Keratinocyte (primary cell): ENCODE data around the gene SLIT3. TPM values are rescaled to one million over a fixed set of nuclear protein-coding genes. Genes with fewer than 3 reads are reported as not detected.

ENCODE experiments used
- DNase-seq: peaks from one replicate; pipeline ENCODE4 v3.0.0-alpha.2; 2011; ENCODE audit warnings: low read depth, missing footprints, low spot score
- FAIRE-seq: peaks from 2 replicates; lab custom pipeline; 2011; peaks lifted over from hg19 to GRCh38; lab: Jason Lieb, UNC
- H2AFZ ChIP-seq: 2 replicates; pipeline ENCODE4 v1.6.0; 2012; ENCODE audit warnings: low read length, control low read depth, inconsistent platforms; ENCODE audit not compliant: control insufficient read depth
- H3K27ac ChIP-seq: 2 replicates; pipeline ENCODE4 v1.5.1; 2011; ENCODE audit warnings: low read length; ENCODE audit not compliant: control insufficient read depth, insufficient read depth
- H3K27me3 ChIP-seq: 3 replicates; pipeline ENCODE4 v1.6.0; 2011; ENCODE audit warnings: low read length; ENCODE audit not compliant: control insufficient read depth, insufficient read depth; ENCODE audit errors: extremely low read depth
- H3K36me3 ChIP-seq, 2 experiments: 2 replicates in 1 of 2; 3 replicates in 1 of 2; pipeline ENCODE4 v1.5.1; 2011; ENCODE audit warnings: low read length in 2 of 2, mild to moderate bottlenecking in 1 of 2; ENCODE audit not compliant: control insufficient read depth in 2 of 2, insufficient read depth in 2 of 2; ENCODE audit errors: extremely low read depth in 1 of 2
- H3K4me1 ChIP-seq: 3 replicates; pipeline ENCODE4 v1.5.1; 2011; ENCODE audit warnings: low read length; ENCODE audit not compliant: control insufficient read depth, insufficient read depth; ENCODE audit errors: extremely low read depth
- H3K4me2 ChIP-seq: 3 replicates; pipeline ENCODE4 v1.6.0; 2011; ENCODE audit warnings: low read depth, low read length; ENCODE audit not compliant: control insufficient read depth, insufficient read depth; ENCODE audit errors: extremely low read depth
- H3K4me3 ChIP-seq, 3 experiments: fragments of 200-600 bp in 1 of 3; sonication (generic) in 1 of 3; 2 replicates in 2 of 3; 3 replicates in 1 of 3; pipeline ENCODE4 v1.5.1; 2011 to 2016; ENCODE audit warnings: low read length in 3 of 3, mild to moderate bottlenecking in 3 of 3, control low read depth in 2 of 3, inconsistent platforms in 1 of 3, low read depth in 1 of 3, mixed read lengths in 1 of 3, mixed run types in 1 of 3, moderate library complexity in 1 of 3; ENCODE audit not compliant: control insufficient read depth in 2 of 3, insufficient read depth in 2 of 3; ENCODE audit errors: extremely low read depth in 1 of 3
- H3K79me2 ChIP-seq: 2 replicates; pipeline ENCODE4 v1.6.0; 2012; ENCODE audit warnings: low read length; ENCODE audit not compliant: control insufficient read depth, insufficient read depth
- H3K9ac ChIP-seq: 3 replicates; pipeline ENCODE4 v1.6.0; 2011; ENCODE audit warnings: low read length; ENCODE audit not compliant: control insufficient read depth, insufficient read depth; ENCODE audit errors: extremely low read depth
- H3K9me1 ChIP-seq: 3 replicates; pipeline ENCODE4 v1.6.0; 2011; ENCODE audit warnings: low read length; ENCODE audit not compliant: control insufficient read depth, insufficient read depth; ENCODE audit errors: extremely low read depth
- H3K9me3 ChIP-seq: 2 replicates; pipeline ENCODE4 v1.5.1; 2012; ENCODE audit warnings: low read depth, low read length; ENCODE audit not compliant: control insufficient read depth
- H4K20me1 ChIP-seq: 3 replicates; pipeline ENCODE4 v1.6.0; 2011; ENCODE audit warnings: low read length; ENCODE audit not compliant: control insufficient read depth, insufficient read depth; ENCODE audit errors: extremely low read depth
- EZH2 ChIP-seq: IDR thresholded peaks from one replicate; pipeline ENCODE4 v1.6.1; 2012; ENCODE audit warnings: inconsistent platforms, mild to moderate bottlenecking, low read length, moderate library complexity
- dilution Hi-C: fragments of 300-500 bp; cut with MboI; formaldehyde crosslinking; loops from one replicate; pipeline ENCODE4 v1.7.0; 2020; ENCODE audit warnings: low sequenced_read_pairs; ENCODE audit not compliant: extremely low pct_ligation_motif_present
- polyA plus RNA-seq, 5 experiments: library from polyadenylated mRNA; depleted of rRNA in 3 of 5; stranded (reverse) in 3 of 5; stranded (forward) in 1 of 5; unstranded in 1 of 5; fragments of >200 nt; gene quantifications; 1 replicate in 1 of 5; 2 replicates in 3 of 5; 3 replicates in 1 of 5; pipeline versions ENCODE4 v1.2.1 to v1.2.3, GENCODE V29; 2011 to 2012; ENCODE audit warnings: missing spikeins in 2 of 5, low read depth in 1 of 5, low replicate concordance in 1 of 5
- TF ChIP-seq, protein P1 (sequence below), 3 experiments: IDR thresholded peaks in 1 of 3; conservative IDR thresholded peaks in 1 of 3; optimal IDR thresholded peaks in 1 of 3; 2 replicates in 2 of 3; 3 replicates in 1 of 3; pipeline versions ENCODE3 to v1.5.1; 2011; ENCODE audit warnings: low read length in 3 of 3, mild to moderate bottlenecking in 3 of 3, moderate library complexity in 2 of 3, control low read depth in 1 of 3, inconsistent platforms in 1 of 3; ENCODE audit not compliant: insufficient read depth in 2 of 3; ENCODE audit errors: extremely low read depth in 1 of 3

Gene SLIT3
- polyA plus RNA-seq, 1 donor (not counting 4 experiments of a cell fraction or from before 2014, with no cell fraction given) = 2.4 TPM

DNA sequence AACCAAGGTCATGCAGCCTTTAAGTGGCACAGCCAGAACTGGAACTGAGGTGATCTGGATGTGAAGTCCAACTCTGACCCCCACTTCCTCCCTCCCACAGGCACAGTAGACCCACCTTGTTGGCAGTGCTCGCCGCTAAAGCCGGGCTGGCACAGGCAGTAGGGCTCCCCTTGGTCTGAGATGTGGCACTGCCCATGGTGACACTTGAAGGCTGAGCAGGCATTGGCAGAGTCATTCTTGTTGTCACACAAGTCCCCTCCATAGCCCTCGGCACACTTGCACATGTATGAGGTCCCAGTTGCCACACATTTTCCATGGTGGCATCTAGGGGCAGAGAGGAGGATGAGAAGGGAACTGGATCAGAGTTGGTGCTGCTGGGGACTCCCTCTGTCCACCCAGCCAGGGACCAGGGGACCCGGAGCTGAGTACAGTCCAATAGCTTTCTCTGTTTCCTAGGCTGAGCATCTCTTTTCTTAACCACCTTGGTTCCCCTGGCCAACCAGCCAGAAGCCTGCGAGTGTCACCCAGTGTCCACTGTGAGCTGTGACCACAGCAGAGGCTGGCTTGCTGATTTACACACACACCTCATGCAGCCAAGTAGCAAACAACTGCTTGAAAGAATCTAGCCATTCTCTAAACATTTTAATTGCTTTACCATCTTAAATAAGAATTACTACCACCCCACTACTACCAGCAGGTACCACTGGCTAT is 631.1 kb downstream of the SLIT3 start:
- FAIRE-seq = no peak
- TF ChIP-seq, protein P1, sequence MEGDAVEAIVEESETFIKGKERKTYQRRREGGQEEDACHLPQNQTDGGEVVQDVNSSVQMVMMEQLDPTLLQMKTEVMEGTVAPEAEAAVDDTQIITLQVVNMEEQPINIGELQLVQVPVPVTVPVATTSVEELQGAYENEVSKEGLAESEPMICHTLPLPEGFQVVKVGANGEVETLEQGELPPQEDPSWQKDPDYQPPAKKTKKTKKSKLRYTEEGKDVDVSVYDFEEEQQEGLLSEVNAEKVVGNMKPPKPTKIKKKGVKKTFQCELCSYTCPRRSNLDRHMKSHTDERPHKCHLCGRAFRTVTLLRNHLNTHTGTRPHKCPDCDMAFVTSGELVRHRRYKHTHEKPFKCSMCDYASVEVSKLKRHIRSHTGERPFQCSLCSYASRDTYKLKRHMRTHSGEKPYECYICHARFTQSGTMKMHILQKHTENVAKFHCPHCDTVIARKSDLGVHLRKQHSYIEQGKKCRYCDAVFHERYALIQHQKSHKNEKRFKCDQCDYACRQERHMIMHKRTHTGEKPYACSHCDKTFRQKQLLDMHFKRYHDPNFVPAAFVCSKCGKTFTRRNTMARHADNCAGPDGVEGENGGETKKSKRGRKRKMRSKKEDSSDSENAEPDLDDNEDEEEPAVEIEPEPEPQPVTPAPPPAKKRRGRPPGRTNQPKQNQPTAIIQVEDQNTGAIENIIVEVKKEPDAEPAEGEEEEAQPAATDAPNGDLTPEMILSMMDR (optimal IDR thresholded peaks at IDR 0.05 in 1 of 3, IDR thresholded peaks at IDR 0.05 in 1 of 3, conservative IDR thresholded peaks at IDR 0.05 in 1 of 3; ENCODE audit: extremely low read depth in 1 of 3, insufficient read depth in 2 of 3, low read length in 3 of 3) = no peak
- TF ChIP-seq EZH2 = no peak
- dilution Hi-C loops = no loop called here

DNA sequence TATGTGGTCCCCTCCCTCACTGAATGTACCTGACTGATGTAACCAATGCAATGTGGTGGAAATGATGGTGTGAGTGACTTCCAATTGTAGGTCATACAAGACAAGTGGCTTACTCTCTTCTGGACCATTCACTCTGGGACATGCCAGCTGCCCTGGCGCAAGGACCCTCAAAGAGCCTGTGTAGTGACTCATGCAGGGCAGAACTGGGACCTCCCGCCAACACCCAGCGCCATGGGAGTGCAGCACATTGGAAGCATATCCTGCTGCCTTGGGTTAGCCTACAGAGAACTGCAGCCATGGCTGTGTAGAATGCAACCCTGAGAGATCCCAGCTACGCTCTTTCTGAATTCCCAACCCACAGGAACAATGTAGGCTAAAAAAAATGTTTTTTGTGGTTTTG is 631.8 kb downstream of the SLIT3 start:
- Histone ChIP-seq H3K9me3 (no peaks in the 10 kb centered on the region), H3K4me3 (no peak overlapping the region), H3K27me3 (no peaks in the 10 kb centered on the region), H3K9me1 (no peaks in the 10 kb centered on the region), H3K27ac (no peak overlapping the region), H4K20me1 (no peaks in the 10 kb centered on the region), H3K4me1 (no peaks in the 10 kb centered on the region), H2AFZ (no peak overlapping the region), H3K79me2 (no peaks in the 10 kb centered on the region), H3K4me2 (no peak overlapping the region), H3K36me3 (no peaks in the 10 kb centered on the region), H3K9ac (no peak overlapping the region)
- DNase-seq = no peak
- TF ChIP-seq, protein P1 (optimal IDR thresholded peaks at IDR 0.05 in 1 of 3, IDR thresholded peaks at IDR 0.05 in 1 of 3, conservative IDR thresholded peaks at IDR 0.05 in 1 of 3; ENCODE audit: extremely low read depth in 1 of 3, insufficient read depth in 2 of 3, low read length in 3 of 3) = no peak
- TF ChIP-seq EZH2 = no peak
- FAIRE-seq = no peak
- dilution Hi-C loops = no loop called here

More for the DNA sequence above, 631.1 kb downstream of the SLIT3 start:
- no peak overlapping the region for H3K4me3 ChIP-seq
- DNase-seq = no peak
- no peaks in the 10 kb centered on the region for H3K4me1 ChIP-seq
- no peaks in the 10 kb centered on the region for H3K9me1 ChIP-seq
- H2AFZ ChIP-seq = no peak overlapping the region
- H3K36me3 ChIP-seq = no peaks in the 10 kb centered on the region
- no peak overlapping the region for H3K27ac ChIP-seq
- H3K4me2 ChIP-seq = no peak overlapping the region
- H3K9ac ChIP-seq = no peak overlapping the region
- H3K9me3 ChIP-seq = no peaks in the 10 kb centered on the region
- H3K79me2 ChIP-seq = no peaks in the 10 kb centered on the region
- no peaks in the 10 kb centered on the region for H4K20me1 ChIP-seq
- no peaks in the 10 kb centered on the region for H3K27me3 ChIP-seq
